HG02623 (cell line): ENCODE results near the gene PHC2.

ENCODE experiments used
- ATAC-seq: cut with Tn5 transposase; IDR thresholded peaks from one replicate; pipeline ENCODE4 v1.9.1; 2021; ENCODE audit warnings: moderate library complexity; ENCODE audit not compliant: unreplicated experiment

The PHC2 gene

DNA sequence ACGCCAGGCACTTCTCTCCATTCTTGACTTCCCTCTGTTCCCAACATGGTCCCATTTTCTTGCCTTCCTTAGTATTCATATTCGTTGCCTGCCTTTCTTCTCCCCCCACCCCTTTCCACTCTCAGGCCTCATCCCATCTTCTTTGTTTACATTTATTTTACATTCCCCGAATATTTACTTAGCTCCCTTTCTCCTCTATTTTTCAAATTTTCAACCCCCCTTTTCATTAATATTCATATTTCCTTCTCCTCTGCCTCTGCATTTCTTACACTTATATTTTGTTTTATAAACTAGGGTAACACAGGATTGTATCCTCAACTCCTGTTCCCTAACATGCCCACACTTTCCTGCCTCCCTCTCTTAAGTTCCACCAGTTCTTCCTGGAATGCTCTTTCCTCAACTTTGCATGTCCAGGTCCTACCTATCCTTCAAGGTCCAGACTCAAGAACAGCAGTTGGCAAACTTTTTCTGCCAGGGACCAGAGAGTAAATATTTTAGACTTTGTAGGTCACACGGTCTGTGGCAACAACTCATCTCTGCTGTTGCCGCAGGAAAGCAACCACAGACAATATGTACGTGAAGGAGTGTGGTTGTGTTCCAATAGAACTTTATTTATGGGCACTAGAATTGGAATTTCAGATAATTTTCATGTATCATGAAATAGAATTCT is 80.1 kb downstream of the PHC2 start:
- ATAC-seq = no peak

DNA sequence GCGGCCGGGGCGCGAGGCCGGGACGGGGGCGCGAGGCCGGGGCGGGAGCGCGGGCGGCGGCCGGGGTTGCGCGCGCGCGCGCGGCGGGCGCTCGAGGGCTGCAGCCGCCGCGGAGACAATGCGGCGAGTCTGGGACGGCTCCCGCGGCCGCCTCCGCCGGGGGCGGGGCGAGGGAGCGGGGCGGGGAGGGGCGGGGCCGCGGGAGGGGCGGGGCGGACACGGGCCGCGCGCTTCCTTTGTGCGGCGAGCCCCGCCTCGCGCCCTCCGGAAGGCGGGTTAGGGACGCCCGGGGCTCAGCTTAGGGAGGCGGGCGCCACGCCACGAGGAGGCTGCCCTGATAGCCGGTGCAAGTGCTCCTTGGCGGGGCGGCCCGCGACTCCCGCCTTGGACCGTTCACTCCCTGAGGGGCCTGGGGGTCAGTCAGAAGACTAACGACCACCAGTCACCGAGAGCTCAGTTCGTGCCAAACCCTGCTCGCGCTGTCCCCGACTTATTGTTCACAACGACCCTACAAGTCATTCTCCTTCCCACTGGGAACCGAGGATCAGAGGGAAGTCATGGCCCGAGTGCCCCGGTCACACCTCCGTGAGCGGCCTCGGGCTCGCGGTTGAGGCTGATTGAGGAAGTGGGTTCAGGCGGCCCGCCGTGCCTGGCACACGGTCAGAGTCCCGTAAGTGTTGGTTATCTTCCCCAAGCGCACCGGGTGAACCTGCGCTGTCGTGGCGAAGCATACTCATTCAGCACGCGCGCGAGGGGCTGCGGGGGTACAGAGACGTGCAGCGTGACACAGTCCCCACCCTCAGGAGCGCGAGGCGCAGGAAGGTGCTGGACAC is 80.9 kb downstream of the PHC2 start:
- ATAC-seq = peak; percentile 69

GRCh38 chr1:33349081-33349759 is 81.7 kb downstream of the PHC2 start:
- peak; percentile 26 for ATAC-seq

DNA sequence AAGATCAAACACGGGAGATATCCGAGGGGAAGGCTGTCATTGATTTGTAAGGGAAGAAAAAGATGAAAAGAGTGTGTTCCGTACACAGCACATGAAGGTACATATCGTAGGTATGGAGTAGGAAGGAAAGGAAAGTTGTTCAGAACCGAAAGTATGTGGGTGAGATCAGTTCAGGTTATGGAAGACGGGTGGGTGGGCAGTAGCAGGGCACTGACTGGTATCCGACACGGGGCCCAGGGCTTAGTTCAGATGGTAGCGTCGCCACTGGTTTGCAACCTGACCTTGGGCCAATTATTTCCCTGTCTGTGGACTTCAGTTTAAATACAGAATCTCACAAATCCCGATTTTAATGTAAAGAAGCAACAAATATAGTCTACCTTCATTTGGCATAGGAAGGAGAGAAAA is 82.2 kb downstream of the PHC2 start:
- no peak for ATAC-seq

DNA sequence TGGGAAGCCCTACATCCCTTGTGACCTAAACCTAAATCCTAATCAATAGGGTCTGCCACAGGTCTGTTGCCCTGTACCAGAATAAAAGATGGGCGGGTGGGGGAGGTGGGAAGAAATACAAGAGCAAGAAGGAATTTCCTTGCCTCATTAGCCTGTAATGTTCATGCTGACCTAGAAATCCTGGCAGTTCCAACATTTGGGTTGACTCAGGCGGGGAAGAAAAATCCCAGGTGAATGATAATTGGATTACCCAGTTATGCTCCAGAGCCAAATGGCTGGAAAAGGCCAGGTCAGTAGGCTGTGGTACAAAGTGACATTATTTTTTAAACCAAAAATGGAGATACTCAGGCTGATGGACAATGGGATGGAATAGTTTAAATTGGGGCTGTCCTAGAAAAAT is 82.7 kb downstream of the PHC2 start:
- no peak for ATAC-seq

DNA sequence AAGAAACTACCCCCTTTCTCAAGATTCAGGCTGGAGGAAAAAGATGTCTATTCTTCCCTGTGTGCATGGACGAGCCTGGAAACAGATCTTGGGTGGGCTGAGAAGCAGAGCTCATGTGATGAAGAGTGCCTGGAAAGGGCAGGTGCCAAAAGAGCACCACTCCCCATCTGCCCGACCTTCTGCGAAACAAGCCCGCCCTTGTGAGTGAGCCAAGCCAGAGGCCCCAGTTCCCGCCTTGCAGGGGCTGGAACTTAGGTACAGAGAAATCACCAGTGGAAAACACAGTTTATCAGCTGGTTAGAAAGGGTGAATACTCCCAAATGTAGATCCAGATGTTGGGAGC is 83.3 kb downstream of the PHC2 start:
- no peak for ATAC-seq

DNA sequence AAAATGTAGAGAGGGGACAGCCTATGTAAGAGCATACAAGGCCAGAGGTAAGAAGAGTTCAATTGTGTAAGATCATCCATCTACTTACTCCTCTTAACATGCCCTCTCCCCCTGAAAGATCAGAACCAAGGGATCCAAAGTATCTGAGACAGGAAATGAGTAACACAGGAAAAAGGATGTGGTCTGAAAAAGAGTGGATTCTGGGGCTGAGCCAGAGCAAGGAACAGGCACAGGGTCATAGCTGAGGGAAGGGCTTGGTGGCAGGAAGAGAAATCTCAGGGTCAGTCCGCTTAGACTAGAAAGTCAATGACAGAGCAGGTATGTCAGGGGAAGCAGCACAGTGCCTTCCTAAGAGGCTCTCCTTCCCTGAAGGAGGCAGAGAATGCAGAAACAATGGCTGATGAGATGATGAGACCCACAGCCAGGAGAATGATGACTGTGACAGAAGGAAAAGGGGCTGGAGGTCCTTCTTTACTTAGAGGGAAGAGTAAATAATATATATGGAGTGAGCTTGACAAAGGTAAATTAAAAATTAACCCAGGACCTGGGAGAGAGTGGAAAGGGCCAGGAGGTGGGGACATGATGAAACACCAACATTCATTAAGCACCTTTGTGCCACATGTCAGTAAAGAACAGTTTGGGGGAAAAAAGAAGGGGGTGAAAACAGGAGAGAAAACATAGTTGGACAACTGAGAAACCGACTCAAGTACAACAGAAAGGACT is 83.8 kb downstream of the PHC2 start:
- no peak for ATAC-seq

DNA sequence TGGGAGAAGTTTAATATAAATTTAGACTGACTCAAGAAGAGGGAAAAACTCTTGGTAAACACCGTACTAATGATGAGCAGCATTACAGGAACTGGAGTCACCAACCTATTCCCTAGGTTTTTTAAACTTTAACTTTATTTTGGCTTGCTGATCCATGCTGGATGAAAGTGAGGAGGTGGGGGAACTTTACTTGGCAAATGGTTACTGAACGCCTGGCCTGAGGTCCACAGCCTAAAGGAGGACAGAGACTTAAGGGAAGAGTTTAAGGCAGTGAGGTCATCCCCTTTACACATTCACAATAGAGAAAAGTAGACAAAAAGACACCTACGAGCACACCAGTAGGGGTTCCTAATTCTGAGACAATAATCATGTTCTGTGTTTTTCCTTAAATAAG is 84.4 kb downstream of the PHC2 start:
- no peak for ATAC-seq

- no peak for ATAC-seq
These were observed 85.9 kb downstream of the PHC2 start for GRCh38 chr1:33344896-33345560.

GRCh38 chr1:33343539-33343938 is 87.4 kb downstream of the PHC2 start:
- ATAC-seq = no peak

DNA sequence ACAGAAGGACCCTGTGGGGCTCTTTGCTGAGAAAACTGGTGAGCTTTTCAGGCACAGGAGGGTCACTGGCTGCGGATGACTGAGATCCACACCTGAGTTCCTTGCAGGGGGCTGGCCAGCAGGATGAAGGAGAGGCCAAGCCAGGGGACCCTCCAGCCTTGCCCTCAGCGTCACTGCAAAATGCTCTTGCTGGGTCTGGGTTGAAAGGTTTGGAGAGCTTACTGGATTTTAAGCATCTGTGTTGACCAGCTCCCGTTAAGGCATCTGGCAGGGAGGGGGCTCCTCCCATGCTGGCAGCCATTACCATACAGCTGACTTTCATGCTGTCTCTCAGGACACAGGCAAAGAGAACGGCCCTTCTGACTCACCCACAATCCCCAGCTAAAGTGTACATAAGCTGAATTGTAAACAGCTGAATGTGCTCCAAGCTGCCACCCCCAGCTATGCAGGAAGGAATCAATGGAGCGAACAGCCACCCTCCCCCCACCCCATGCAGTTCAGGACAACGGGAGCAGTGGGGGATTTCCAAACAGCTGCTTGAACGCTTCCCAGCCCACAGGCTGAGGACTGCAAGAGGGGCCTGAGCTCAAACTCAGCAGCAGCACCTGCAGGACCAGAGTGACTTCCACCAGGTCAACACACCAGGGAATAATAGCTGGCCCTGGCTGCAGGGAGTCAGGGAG is 88.7 kb downstream of the PHC2 start:
- no peak for ATAC-seq

GRCh38 chr1:33341190-33341589 is 89.7 kb downstream of the PHC2 start:
- ATAC-seq = no peak

GRCh38 chr1:33339413-33339812 is 91.5 kb downstream of the PHC2 start:
- ATAC-seq = no peak

DNA sequence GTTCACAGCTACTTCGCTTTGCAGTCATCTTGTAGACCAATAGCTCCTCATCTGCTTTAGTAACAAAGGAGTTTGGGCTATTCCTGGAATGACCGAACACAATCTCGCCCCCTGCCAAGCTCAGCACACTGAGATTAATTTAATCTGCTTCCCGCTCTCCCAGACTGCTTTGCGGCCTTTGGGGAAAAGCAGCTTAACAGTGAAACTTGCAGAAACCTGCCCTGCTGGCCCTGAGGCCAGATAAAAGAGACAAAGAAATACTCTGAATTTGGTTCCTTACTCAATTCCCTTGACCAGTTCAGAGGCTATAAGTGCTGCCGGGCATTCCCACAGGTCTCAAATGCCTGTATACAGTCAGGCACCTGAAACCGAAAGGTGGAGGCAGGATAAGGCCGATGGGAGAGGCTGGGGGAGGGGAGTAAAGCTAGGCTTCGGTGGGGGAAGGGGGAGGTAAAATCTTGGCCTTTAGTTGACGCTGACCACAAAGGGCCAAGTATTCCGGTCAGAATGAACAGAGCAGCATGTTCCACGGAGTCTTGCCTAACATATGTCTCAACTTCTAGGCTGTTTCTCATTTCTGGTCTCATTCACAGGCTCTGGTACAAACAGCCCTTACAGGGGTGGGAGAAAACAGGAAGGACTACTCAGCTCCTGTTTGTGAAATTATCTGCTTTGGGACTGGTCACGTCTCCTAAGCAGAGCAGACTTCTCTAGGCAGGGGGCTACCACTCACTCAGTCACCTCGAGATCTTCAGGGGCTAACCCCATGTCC is 92.3 kb downstream of the PHC2 start:
- no peak for ATAC-seq

DNA sequence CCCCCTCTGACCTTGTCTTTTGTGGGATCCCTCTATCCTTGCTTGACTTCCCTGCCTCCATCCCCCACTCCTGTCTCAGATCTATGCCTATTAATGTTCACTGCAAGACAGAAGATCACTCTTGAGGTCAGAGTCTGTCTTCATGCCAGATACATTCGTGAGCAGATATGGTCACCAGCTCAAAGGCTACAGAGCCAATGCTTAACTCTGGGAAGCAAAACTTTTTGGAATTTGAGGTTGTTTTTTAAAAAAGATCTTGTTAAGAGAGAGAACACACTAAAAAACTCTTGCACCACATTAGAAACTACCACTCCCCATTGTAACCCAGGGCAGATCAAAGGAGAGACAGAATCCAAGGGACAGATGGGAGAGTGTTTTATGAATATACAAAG is 92.9 kb downstream of the PHC2 start:
- ATAC-seq = no peak

DNA sequence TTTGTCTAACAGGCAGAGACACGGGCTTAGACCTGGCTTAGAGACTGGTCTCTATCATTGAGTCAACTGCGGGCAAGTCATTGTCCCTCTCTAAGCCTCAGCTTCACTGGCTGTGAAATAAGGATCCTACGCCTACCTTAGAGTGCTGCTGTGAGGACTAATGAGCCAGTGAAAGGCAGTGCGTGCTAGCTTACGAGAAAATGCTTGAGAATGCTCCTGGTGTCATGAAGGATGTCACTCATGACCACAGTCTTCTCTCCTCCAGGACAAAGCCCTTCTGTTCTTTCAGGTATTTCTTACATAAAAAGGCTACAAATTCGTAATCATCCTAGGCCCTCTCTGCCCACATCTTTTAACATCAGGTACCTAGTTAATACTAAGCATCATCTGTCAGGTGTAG is 93.5 kb downstream of the PHC2 start:
- ATAC-seq = no peak

DNA sequence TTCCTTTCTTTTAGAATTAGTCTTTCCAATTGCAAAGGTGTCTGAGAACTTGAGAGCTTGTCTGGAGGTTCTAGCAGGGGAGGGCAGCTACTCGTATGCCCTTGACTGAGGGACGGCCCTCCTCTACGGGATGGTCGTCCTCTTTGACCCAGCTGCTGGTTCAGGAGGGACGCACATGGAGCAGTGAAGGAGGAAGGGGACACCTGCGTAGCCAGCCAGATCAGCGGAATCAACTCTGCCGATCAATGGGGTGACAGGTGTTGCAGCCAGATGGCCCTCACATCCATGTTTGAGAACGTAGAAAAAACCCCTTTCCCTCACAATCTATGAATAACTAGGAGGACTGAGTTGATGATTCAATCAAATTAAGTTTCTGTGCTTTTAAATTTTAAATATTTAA is 94.3 kb downstream of the PHC2 start:
- ATAC-seq = no peak

DNA sequence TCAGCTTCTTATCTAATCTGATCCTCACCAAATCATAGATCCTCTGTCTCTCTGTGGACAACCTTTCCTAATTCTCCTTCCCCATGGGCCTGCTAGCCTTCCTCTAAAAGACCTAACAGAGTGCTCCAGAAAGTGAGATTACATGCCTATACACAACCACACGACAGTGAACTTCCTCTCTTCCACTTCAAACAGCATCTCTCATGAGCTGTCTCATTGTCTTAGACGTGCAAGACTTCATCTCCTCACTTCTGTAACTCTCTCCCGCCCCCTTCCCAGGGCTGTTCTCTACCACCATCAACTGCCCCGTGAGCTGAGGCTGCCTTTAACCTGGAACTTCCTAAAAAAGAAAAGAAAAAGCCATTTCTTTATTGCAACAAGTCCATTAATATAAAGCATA is 95.9 kb downstream of the PHC2 start:
- no peak for ATAC-seq

DNA sequence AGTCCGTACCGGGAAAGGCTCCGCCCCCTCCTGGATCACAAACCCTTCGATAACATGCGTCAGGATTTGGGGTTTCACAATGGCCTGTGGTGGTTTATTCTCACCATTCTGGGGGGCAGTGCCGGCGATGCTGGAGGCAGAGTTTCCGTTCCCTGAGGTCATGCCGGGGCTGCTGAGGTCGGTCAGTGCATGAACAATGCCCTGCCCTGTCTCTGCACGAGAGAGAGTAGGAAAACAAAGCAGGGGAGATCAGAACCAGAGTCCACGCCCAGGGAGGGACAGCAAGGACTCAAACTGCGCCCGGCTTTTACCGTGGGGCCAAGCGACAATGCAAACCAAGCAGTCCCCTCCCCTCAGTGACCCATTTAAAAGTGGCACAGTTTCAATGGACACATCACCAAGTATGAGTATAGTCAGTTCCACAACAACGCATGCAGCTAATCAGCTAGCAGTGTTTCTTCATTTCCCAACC is 96.8 kb downstream of the PHC2 start:
- ATAC-seq = no peak

GRCh38 chr1:33332881-33333280 is 98.0 kb downstream of the PHC2 start:
- no peak for ATAC-seq
